Measurements from ENCODE around the gene FAM168A.

Gene FAM168A

DNA sequence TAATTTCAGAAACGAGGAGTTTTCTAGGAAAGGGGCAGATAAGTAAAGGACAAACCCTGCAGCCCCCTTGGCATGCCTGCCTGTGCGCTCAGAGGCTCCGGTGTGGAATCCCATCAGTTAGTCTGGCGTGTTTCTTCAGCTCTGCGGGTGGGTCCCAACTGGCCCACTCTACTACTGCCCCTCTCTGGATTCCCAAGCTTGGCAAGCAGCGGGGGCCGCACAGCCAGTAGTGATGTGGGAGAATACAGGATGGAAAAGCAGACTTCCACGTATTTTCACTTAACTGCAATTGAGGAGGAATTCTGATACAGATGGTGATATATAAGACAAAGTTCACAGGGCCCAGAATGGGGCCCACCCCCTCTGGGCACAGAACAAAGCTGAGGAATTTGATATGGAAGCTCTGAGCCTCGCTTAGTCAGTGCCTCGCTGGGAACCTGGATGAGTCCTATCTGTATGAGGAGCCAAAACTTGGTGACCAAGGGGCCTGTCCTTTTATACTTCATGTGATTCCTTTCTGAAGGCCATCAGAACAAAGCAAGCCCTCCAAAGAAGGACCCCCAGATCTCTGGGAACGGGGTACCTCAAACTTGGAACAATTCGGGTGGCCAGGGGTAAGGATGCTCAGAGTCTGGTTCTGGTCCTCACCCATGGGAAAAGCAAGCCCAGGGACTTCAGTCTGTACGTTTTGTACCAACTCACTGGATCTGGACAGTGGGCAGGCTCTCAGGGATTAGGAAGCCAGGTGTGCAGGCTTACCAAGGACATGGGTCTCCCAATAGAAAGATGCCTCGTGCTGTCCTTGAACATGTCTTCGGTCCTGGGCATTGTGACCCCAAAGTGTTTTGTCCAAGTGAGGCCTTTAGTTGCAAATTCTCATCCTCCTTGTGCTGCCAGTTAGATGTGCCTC lies 195.7 kb downstream of the FAM168A start:
- DNase-seq (ENCODE audit: low read depth, low spot score): no peak

GRCh38 chr11:73401217-73401923 lies 196.5 kb downstream of the FAM168A start:
- DNase-seq (ENCODE audit: low read depth, low spot score): no peak

GRCh38 chr11:73400293-73400692 lies 197.6 kb downstream of the FAM168A start:
- DNase-seq (ENCODE audit: low read depth, low spot score): no peak

GRCh38 chr11:73399636-73400035 lies 198.3 kb downstream of the FAM168A start:
- DNase-seq (ENCODE audit: low read depth, low spot score): no peak

GRCh38 chr11:73399159-73399590 lies 198.7 kb downstream of the FAM168A start:
- no peak for DNase-seq (ENCODE audit: low read depth, low spot score)

DNA sequence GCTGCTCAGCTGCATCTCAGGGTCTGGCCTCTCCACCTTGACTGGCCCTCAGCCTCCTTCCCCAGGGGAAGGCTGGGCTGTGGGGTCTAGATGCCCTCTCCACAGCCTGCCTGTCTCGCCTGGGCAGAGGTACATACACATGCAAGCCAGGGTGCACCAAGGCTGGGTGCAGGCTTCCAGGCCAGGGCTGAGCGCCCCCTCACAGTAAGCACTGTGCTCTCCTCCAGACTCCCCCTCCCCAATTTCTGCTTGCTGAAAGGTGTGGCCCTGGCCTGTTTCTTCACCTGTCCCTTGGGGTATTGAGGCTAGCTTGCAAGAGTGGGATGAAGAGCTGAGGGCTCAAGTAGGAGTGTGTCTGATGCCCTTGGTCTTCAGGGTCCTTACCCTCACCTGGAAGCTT lies 199.2 kb downstream of the FAM168A start:
- no peak for DNase-seq (ENCODE audit: low read depth, low spot score)

- no peak for DNase-seq (ENCODE audit: low read depth, low spot score)
Observed at GRCh38 chr11:73398132-73398526, 199.8 kb downstream of the FAM168A start.

DNA sequence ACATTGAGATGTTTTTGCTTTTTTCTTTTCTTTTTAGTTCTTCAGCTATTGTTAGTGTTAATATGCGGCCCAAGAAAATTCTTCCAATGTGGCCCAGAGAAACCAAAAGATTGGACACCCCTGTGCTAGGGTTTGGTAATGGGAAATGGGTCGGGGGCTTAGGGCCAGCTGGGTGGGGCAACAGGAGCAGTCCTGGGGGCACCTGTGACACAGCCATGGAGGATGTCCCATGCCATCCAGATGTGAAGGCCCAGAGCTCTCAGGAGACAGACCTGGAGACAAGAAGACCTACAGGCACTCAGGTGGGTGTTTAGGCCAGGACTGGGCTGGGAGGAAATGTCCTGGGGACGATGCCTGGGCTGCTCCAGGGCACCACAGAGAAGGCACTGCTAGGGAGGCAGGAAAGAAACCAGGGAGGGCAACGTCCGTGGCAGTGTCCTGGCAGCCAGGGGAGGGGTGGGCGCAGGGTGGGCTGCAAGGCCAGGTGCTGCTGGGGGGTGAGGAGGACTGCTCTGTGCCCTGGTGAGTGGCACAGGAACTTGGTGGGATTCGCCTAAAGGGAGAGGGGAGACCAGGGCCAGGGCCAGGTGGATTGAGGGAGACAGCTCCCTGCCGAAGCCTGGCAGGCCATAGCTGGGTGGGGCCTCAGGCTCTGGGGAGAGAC lies 200.3 kb downstream of the FAM168A start:
- DNase-seq (ENCODE audit: low read depth, low spot score): no peak

- DNase-seq (ENCODE audit: low read depth, low spot score): no peak
Observed at GRCh38 chr11:73396985-73397384, 200.9 kb downstream of the FAM168A start.

- no peak for DNase-seq (ENCODE audit: low read depth, low spot score)
Observed at GRCh38 chr11:73396251-73396930, 201.5 kb downstream of the FAM168A start.

DNA sequence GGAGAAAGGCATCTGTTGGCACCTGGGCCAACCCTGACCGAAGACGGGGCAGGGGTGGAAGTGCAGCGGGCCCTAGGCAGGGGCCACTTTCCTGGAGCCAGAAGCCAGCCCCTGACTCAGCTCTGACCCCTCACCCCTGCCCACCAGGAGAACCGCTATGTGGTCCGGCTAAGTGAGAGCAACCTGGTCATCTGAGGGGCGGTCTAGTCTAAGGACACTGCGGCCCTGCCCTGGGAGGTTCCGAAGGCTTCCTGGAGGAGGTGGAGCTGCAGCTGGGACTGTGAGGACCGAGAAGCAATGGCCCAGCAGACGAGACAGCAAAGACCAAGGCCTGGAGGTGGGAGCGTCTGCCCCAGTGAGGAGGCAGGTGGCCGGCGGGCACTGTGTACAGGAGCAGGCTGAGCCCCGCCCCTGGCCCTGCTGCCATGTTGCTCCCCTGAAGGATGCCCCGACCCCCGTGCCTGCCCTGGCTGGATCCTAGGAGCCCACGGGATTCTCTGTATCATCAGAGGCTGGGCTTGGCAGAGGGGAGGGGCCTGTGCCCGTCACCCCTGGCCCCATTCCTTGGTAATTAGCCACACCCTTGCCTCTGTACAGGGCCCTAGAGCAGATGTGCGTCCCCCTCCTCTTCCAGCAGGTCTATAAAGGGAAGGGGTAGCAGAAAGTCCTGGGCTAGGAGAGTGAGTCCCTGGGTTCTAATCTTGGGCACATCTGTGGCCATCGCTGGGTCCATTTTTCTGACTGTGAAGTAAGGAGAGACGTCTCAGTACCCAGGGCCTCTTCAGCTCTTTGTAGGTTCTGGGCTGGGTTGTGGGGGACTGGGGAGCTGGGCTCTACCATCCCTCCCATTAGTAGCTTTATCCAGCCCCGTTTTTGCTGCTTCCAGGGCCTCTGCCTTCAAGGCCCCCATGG lies 202.4 kb downstream of the FAM168A start:
- no peak for DNase-seq (ENCODE audit: low read depth, low spot score)

GRCh38 chr11:73394416-73395296 lies 203.3 kb downstream of the FAM168A start:
- DNase-seq (ENCODE audit: low read depth, low spot score): no peak

- DNase-seq (ENCODE audit: low read depth, low spot score): peak; percentile 57
Observed at GRCh38 chr11:73393479-73394415, 204.2 kb downstream of the FAM168A start.

DNA sequence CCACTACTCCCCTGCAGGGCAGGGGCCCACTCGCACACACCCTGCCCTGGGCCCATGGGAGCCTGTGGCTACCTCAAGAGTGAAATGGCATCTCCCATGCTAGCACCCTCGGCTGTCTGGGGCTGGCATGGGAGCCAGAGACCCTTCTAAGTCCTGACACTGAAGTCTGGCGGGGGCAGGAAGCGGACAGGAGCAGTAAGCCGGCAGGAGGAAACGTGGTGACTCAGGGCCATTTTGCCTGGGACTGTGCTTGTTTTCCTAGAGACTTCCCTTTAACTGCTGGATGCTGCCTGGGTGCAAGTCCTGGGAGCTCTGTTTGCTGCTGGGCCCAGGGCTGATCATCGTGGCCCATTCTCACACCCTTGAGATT lies 204.9 kb downstream of the FAM168A start:
- no peak for DNase-seq (ENCODE audit: low read depth, low spot score)

DNA sequence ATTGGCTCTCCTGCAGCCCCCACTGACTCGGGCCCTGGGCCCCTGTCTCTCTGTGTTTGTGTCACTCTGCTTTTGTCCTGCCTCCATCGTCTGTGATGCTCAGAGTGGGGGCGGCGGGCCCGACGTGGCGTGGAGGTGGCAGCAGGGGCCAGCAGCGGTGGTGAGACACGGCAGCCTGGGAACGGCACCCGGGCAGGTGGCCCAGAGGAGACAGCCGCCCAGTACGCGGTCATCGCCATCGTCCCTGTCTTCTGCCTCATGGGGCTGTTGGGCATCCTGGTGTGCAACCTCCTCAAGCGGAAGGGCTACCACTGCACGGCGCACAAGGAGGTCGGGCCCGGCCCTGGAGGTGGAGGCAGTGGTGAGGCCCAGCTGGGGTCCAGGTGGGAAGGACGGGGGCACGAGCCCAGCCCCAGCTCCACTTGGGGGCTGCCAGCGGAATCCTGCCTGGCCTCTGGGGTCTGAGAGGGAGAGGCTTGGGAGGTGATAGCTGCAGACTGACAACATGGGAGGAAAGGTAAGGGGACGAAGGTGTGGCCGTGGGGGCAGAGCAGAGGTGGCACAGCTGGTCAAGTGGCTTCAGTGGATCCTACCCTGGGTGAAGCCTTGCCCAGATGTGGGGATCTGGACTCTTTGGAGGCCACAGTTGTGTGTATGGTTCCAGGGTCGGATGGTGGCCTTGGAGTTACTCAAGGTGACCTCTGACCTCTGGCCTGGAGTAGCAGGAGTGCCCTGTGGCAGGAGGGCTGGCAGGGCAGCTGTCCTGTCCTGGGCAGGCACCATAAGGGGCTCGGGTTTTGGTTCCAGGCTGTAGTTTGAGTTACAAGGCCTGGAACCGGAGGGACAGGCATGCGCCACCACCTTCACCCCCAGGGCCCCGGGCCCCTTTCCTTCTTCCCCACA lies 205.6 kb downstream of the FAM168A start:
- no peak for DNase-seq (ENCODE audit: low read depth, low spot score)

DNA sequence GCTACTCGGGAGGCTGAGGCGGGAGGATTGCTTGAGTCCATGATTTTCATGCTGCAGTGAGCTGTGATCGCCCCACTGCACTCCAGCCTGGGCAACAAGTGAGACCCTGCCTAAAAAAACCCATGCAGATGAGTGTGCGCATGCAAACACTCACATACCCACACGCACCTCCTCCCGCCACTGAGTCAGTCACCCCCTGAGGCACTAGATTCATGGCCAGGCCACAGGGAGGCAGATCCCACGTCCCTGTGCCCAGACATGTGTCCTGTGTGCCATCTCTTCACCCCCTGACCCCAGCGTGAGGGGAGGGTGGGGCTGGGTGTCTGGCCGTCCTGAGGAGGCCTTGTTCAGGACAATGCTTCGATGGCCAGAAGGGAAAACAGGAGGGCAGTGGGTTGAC lies 206.2 kb downstream of the FAM168A start:
- DNase-seq (ENCODE audit: low read depth, low spot score): no peak

All from smooth muscle cell of the brain vasculature (primary cell).